ENCODE measurements around the gene EZR. TPM values are rescaled to one million over a fixed set of nuclear protein-coding genes. Genes with fewer than 3 reads are reported as not detected.

Gene EZR
- total RNA-seq, 1 experiment from 2014 or later: 95.6 TPM

- no peak for DNase-seq (ENCODE audit: low read depth)
These were observed 89.1 kb downstream of the EZR start for GRCh38 chr6:158729906-158730540.

- no peak for DNase-seq (ENCODE audit: low read depth)
These were observed 93.5 kb downstream of the EZR start for GRCh38 chr6:158725704-158726103.

GRCh38 chr6:158722176-158722729 lies 96.9 kb downstream of the EZR start:
- no peak for DNase-seq (ENCODE audit: low read depth)

- DNase-seq (ENCODE audit: low read depth): no peak
These were observed 100.6 kb downstream of the EZR start for GRCh38 chr6:158718461-158719046.

GRCh38 chr6:158717341-158718330 lies 101.5 kb downstream of the EZR start:
- no peak for DNase-seq (ENCODE audit: low read depth)

Other genes with a start within 250 kb of the EZR start
- 163 and 195 TPM in 2 replicates for gene DYNLT1, start 174.6 kb downstream of the EZR start, total RNA-seq (2014; rRNA removed; shearing (Covaris generic))
- gene SYTL3, start 169.3 kb downstream of the EZR start, total RNA-seq (2014; rRNA removed; shearing (Covaris generic)): 4.1 and 6.2 TPM in 2 replicates
- gene RSPH3, start 180.8 kb upstream of the EZR start, total RNA-seq (2014; rRNA removed; shearing (Covaris generic)): 3.3 and 5.4 TPM in 2 replicates
- gene TAGAP, start 225.6 kb upstream of the EZR start, total RNA-seq (2014; rRNA removed; shearing (Covaris generic)): not detected in 2 replicates

Measured in RPMI7951 (cell line).